GM12873 (cell line): ENCODE measurements around the gene RNF19B.

ENCODE experiments used
- CTCF ChIP-seq: IDR thresholded peaks from 2 replicates; pipeline ENCODE4 v1.5.1; 2012; ENCODE audit warnings: low read depth, mild to moderate bottlenecking, moderate library complexity, low read length, control low read depth; ENCODE audit not compliant: insufficient read depth; ENCODE audit errors: missing control alignments

RNF19B gene

DNA sequence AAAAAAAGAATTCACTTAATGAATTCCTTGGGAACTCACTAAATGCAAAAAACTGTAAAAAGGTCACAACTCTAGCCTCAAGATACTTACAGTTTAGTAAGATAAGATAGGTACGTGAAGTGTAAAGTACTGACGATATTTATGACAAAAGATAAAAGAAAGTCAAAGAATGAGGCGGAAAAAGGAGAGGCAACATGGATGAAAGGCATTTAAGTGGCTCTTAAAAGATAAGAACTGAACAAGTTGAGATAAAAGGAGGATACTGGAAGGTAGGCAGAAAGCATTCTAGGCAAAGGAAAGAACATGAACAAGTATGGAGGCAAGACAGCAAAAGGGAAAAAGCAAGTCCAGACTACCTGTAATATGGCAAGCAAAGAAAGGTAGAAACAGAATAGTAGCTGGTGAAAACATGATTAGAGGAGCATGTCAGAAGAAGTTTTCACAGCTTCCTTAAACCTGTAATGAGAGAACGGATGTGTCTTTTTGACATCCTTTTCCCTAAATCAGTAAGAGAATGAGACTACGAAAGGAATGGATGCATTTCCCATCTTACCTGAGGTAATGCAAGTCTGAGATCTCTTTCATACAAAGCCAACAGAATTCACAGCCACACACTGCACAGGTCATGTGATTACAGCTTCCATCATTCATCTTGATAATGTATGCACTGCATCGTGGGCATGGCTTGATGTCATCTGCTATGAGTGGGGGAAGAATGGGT lies 16.8 kb downstream of the RNF19B start:
- no peak for TF ChIP-seq CTCF

GRCh38 chr1:32946413-32946812 lies 18.2 kb downstream of the RNF19B start:
- no peak for TF ChIP-seq CTCF

DNA sequence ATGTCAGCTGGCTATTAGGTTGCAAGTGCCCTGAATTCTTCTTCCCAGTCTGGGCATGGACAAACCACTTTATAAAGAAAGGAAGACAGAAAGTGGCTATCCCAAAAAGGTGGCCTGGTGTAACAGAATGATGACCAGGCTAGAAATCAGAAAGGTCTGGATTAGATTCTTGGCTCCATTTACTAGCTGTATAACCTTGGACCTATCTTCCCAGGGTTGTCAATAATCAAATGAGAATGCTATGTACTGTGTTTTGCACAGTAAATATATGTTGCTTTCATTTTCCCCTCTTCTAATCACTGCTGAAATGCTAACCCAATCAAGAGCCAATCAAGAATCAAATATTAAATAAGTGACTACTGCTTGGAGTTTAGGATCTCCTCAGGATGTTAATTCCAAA lies 20.4 kb downstream of the RNF19B start:
- TF ChIP-seq CTCF: no peak

GRCh38 chr1:32939655-32940371 lies 24.8 kb downstream of the RNF19B start:
- no peak for TF ChIP-seq CTCF

DNA sequence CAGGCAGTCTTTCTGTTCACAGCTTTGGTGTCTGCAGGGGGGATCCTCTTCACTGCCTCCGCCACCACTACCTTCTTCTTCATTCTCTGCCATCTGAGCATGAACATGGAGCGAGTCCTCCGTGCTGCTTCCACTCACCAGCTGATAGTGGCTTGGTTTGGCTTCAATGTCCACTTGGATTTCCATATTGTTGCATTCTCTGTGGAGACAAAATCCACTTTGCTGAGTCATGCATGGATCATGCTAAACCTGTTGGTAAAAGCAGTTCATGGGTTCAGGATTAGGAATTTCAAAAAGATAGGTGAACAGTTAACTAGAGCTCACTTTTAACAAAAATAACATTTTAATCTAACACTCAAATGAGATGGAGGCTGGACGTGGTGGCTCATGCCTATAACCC lies 27.5 kb downstream of the RNF19B start:
- TF ChIP-seq CTCF: no peak

DNA sequence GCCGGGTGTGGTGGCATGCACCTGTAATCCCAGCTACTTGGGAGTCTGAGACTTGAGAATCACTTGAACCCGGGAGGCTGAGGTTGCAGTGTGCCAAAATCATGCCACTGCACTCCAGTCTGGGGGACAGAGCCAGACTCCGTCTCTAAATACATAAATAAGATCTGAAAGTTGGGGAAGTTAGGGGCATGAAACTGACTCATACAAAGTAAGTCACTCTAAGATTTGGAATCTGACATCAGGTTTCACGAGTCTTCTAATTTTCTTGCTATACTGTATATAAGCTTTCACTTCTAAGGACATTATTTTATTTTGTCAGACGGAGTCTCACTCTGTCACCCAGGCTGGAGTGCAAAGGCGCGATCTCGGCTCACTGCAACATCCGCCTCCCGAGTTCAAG lies 30.1 kb downstream of the RNF19B start:
- no peak for TF ChIP-seq CTCF

DNA sequence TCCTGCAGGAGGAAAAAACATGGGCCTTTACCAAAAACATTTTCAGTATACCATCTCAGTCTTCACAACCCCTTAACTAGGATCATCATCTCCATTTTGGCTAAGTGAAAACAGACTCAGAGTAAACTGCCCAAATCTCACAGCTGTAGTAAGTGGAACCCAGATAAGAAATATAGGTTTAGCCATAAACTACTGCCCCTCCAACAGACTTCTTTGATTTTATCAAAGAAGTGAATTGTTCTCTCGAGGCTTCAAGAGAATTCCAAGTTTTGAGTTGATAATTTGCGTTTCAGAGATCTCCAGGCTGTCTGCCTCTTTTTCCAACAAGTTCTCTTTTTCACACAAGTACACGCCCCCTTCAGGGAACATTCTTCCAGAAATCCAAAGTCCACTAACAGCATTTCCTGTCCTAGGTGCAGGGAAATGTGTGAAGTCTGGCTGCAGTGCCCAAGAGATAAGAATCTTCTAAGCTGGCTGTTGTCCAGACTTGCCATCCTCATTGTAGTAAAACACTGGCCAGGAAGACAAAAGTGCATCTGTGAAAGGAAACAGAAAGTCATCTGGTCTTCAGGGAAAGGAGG lies 30.8 kb downstream of the RNF19B start:
- no peak for TF ChIP-seq CTCF
